ENCODE results near the gene MICAL3. TPM values are rescaled to one million over a fixed set of nuclear protein-coding genes. Genes with fewer than 3 reads are reported as not detected.
A peak's percentile ranks its signal among the peaks of the same experiment; 100 is the strongest.
"Not testable (repeated sequence)": the region's sequence is repeated elsewhere in the genome, so short reads cannot be mapped to it uniquely, and the experiment has no call there.

The MICAL3 gene
- total RNA-seq, 4 donors from 2014 or later, result 23.9 to 49.2 (median 34.5) TPM

- peak; percentile 60 for ATAC-seq (ENCODE audit: low FRiP score)
- no peak for TF ChIP-seq CTCF (IDR thresholded peaks at IDR 0.05)
- DNase-seq (ENCODE audit: low spot score), result no peak
Measured at GRCh38 chr22:17938484-17938924, 85.9 kb downstream of the MICAL3 start.

- DNase-seq (ENCODE audit: low spot score); ATAC-seq (ENCODE audit: low FRiP score): not testable (repeated sequence)
Measured at GRCh38 chr22:17932457-17932856, 91.9 kb downstream of the MICAL3 start.

GRCh38 chr22:17931400-17931825 lies 92.9 kb downstream of the MICAL3 start:
- DNase-seq (ENCODE audit: low spot score) (no peak), ATAC-seq (ENCODE audit: low FRiP score) (no peak)
- TF ChIP-seq CTCF (IDR thresholded peaks at IDR 0.05), result no peak

- no peak for TF ChIP-seq CTCF (IDR thresholded peaks at IDR 0.05)
- ATAC-seq (ENCODE audit: low FRiP score) (no peak), DNase-seq (ENCODE audit: low spot score) (no peak)
Measured at GRCh38 chr22:17930455-17931313, 93.7 kb downstream of the MICAL3 start.

GRCh38 chr22:17929909-17930308 lies 94.5 kb downstream of the MICAL3 start:
- DNase-seq (ENCODE audit: low spot score) (no peak), ATAC-seq (ENCODE audit: low FRiP score) (no peak)
- no peak for TF ChIP-seq CTCF (IDR thresholded peaks at IDR 0.05)

GRCh38 chr22:17928391-17928790 lies 96.0 kb downstream of the MICAL3 start:
- TF ChIP-seq CTCF (IDR thresholded peaks at IDR 0.05), result no peak
- ATAC-seq (ENCODE audit: low FRiP score), result no peak
- no peak for DNase-seq (ENCODE audit: low spot score)

- ATAC-seq (ENCODE audit: low FRiP score), result no peak
- no peak for TF ChIP-seq CTCF (IDR thresholded peaks at IDR 0.05)
- DNase-seq (ENCODE audit: low spot score), result no peak
Measured at GRCh38 chr22:17927062-17927461, 97.3 kb downstream of the MICAL3 start.
